Endothelial cell of umbilical vein (primary cell): ENCODE data around the gene GAD2. TPM values are rescaled to one million over a fixed set of nuclear protein-coding genes. Genes with fewer than 3 reads are reported as not detected.

Source experiments
- BruUV-seq: library from RNA; stranded (reverse); fragments of 400-500 nt; replicated peaks from 2 replicates; lab custom pipeline; 2021; lab: Mats Ljungman, UMichigan
- CTCF ChIA-PET: fragments of 300-600, 350-600 bp; sonication (Branson Sonifier 250); formaldehyde crosslinking; loops from one replicate; lab custom pipeline; 2021; ENCODE audit warnings: antibody characterized with exemption, inconsistent platforms; lab: Charles Lee
- POLR2A ChIA-PET: fragments of 300-600, 350-600 bp; sonication (Branson Sonifier 250); formaldehyde crosslinking; loops from one replicate; lab custom pipeline; 2021; ENCODE audit warnings: antibody characterized with exemption, inconsistent platforms; lab: Charles Lee
- DNase-seq: peaks from one replicate; pipeline ENCODE4 v3.0.0-alpha.2; 2011; ENCODE audit warnings: low read depth, low spot score
- FAIRE-seq: peaks from 2 replicates; lab custom pipeline; 2011; peaks lifted over from hg19 to GRCh38; lab: Jason Lieb, UNC
- H2AFZ ChIP-seq: 2 replicates; pipeline ENCODE4 v1.6.0; 2012; ENCODE audit warnings: low read depth, low read length, control low read depth, inconsistent platforms
- H3K27ac ChIP-seq: 2 replicates; pipeline ENCODE4 v1.5.1; 2011; ENCODE audit warnings: low read depth, mild to moderate bottlenecking, control low read depth, low read length, moderate library complexity; ENCODE audit not compliant: insufficient read depth
- H3K27me3 ChIP-seq, 2 experiments: 2 replicates each; pipeline versions ENCODE4 v1.6.0 to v1.6.1; 2011; ENCODE audit warnings: low read length in 2 of 2, mixed read lengths in 1 of 2; ENCODE audit not compliant: control insufficient read depth in 2 of 2, insufficient read depth in 2 of 2
- H3K36me3 ChIP-seq, 2 experiments: 2 replicates in 1 of 2; 3 replicates in 1 of 2; pipeline ENCODE4 v1.5.1; 2011; ENCODE audit warnings: low read length in 2 of 2, mild to moderate bottlenecking in 1 of 2, moderate library complexity in 1 of 2; ENCODE audit not compliant: control insufficient read depth in 2 of 2, insufficient read depth in 2 of 2; ENCODE audit errors: extremely low read depth in 1 of 2
- H3K4me1 ChIP-seq: 3 replicates; pipeline ENCODE4 v1.5.1; 2011; ENCODE audit warnings: mild to moderate bottlenecking, low read length; ENCODE audit not compliant: control insufficient read depth, insufficient read depth; ENCODE audit errors: extremely low read depth
- H3K4me2 ChIP-seq: 2 replicates; pipeline ENCODE4 v1.6.1; 2011; ENCODE audit warnings: low read length, control low read depth, mixed read lengths; ENCODE audit not compliant: insufficient read depth
- H3K4me3 ChIP-seq, 3 experiments: fragments of 200-600 bp in 1 of 3; sonication (generic), shearing (Covaris generic) in 1 of 3; replicated peaks in 1 of 3; 2 replicates each; pipeline ENCODE4 v1.5.1; 2011 to 2016; ENCODE audit warnings: control low read depth in 3 of 3, low read length in 3 of 3, mild to moderate bottlenecking in 2 of 3, inconsistent platforms in 1 of 3, low read depth in 1 of 3, moderate library complexity in 1 of 3; ENCODE audit not compliant: insufficient read depth in 1 of 3
- H3K79me2 ChIP-seq: 2 replicates; pipeline ENCODE4 v1.6.0; 2012; ENCODE audit warnings: low read length, inconsistent platforms; ENCODE audit not compliant: control insufficient read depth, insufficient read depth
- H3K9ac ChIP-seq: replicated peaks from 2 replicates; pipeline ENCODE3; 2011; ENCODE audit warnings: low read length, control low read depth; ENCODE audit not compliant: insufficient read depth; ENCODE audit errors: extremely low read depth
- H3K9me1 ChIP-seq: replicated peaks from 3 replicates; pipeline ENCODE4 v1.6.0; 2011; ENCODE audit warnings: mild to moderate bottlenecking, low read length; ENCODE audit not compliant: control insufficient read depth, insufficient read depth; ENCODE audit errors: extremely low read depth
- H3K9me3 ChIP-seq: replicated peaks from 2 replicates; pipeline ENCODE4 v1.5.1; 2012; ENCODE audit warnings: low read length, inconsistent platforms; ENCODE audit not compliant: control insufficient read depth, insufficient read depth
- H4K20me1 ChIP-seq: replicated peaks from 2 replicates; pipeline ENCODE3; 2011; ENCODE audit warnings: mild to moderate bottlenecking, low read length; ENCODE audit not compliant: control insufficient read depth, insufficient read depth; ENCODE audit errors: extremely low read depth
- EZH2 ChIP-seq: IDR thresholded peaks from 2 replicates; pipeline ENCODE4 v1.6.1; 2012; ENCODE audit warnings: borderline replicate concordance, low read depth, mild to moderate bottlenecking, moderate library complexity, low read length, inconsistent platforms; ENCODE audit not compliant: severe bottlenecking
- FOS ChIP-seq: IDR thresholded peaks from 2 replicates; pipeline ENCODE4 v1.6.1; 2011; ENCODE audit warnings: mild to moderate bottlenecking, low read length, moderate library complexity, borderline replicate concordance; ENCODE audit not compliant: insufficient read depth
- GATA2 ChIP-seq: IDR thresholded peaks from 2 replicates; pipeline ENCODE4 v1.7.0; 2011; ENCODE audit warnings: low read depth, mild to moderate bottlenecking, moderate library complexity, mixed read lengths, low read length; ENCODE audit not compliant: insufficient read length, insufficient read depth
- JUN ChIP-seq: IDR thresholded peaks from 2 replicates; pipeline ENCODE4 v1.6.1; 2011; ENCODE audit warnings: borderline replicate concordance, low read depth; ENCODE audit not compliant: insufficient read length, insufficient read depth
- MYC ChIP-seq: IDR thresholded peaks from one replicate; pipeline ENCODE4 v1.6.1; 2011; ENCODE audit warnings: mild to moderate bottlenecking, low read depth, low read length
- POLR2A ChIP-seq: IDR thresholded peaks from 2 replicates; pipeline ENCODE4 v1.6.1; 2012; ENCODE audit warnings: low read depth, mild to moderate bottlenecking, control low read depth, low read length
- POLR2AphosphoS5 ChIP-seq: IDR thresholded peaks from 2 replicates; pipeline ENCODE4 v1.6.1; 2012; ENCODE audit warnings: low read depth, mild to moderate bottlenecking, control low read depth, low read length, moderate library complexity; ENCODE audit not compliant: insufficient read depth
- dilution Hi-C: fragments of 300-500 bp; cut with MboI; formaldehyde crosslinking; loops from one replicate; pipeline ENCODE4 v1.15.0; 2019; ENCODE audit warnings: low sequenced_read_pairs; ENCODE audit not compliant: extremely low pct_ligation_motif_present
- intact Hi-C: fragments of 100-400 bp; cut with micrococcal nuclease; formaldehyde crosslinking; loops from one replicate; pipeline ENCODE4 v1.10.0; 2022
- polyA plus RNA-seq, 4 experiments: library from polyadenylated mRNA; depleted of rRNA in 3 of 4; stranded (reverse) in 3 of 4; unstranded in 1 of 4; fragments of >200 nt; gene quantifications; 2 replicates each; pipeline versions ENCODE4 v1.2.1 to v1.2.3, GENCODE V29; 2011 to 2012; ENCODE audit warnings: missing spikeins in 1 of 4
- total RNA-seq: library from RNA; stranded (reverse); gene quantifications from 2 replicates; pipeline ENCODE4 v1.2.3, GENCODE V29; 2021
- TF ChIP-seq, protein P1 (sequence below), 2 donors: IDR thresholded peaks; 1 replicate in 1 of 2; 2 replicates in 1 of 2; pipeline ENCODE4 v1.5.1; 2011; ENCODE audit warnings: low read length in 2 of 2, mild to moderate bottlenecking in 2 of 2, moderate library complexity in 2 of 2, control low read depth in 1 of 2, inconsistent platforms in 1 of 2, low read depth in 1 of 2; ENCODE audit not compliant: insufficient read depth in 1 of 2; ENCODE audit errors: extremely low read depth in 1 of 2
- TF ChIP-seq, protein P2 (sequence below): IDR thresholded peaks from 2 replicates; pipeline ENCODE4 v1.6.1; 2011; ENCODE audit not compliant: insufficient read depth, insufficient read length

Gene GAD2
- total and polyA plus RNA-seq, 2 donors (not counting 3 experiments of a cell fraction or from before 2014, with no cell fraction given) = not detected

DNA sequence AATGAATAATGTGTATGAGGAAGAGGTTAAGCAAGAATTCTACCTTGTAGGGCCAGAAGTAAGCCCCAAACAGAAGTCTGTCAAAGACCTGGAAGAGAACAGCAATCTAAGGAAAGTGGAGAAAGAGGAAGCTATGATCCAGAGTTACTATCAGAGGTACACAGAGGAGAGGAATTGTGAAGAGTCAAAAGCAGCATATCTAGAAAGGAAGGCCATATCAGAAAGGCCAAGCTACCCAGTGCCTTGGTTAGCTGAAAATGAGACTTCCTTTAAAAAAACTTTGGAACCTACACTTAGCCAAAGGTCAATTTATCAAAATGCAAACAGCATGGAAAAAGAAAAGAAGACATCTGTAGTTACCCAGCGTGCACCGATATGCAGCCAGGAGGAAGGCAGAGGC is 42.7 kb upstream of the GAD2 start:
- FAIRE-seq = no peak

DNA sequence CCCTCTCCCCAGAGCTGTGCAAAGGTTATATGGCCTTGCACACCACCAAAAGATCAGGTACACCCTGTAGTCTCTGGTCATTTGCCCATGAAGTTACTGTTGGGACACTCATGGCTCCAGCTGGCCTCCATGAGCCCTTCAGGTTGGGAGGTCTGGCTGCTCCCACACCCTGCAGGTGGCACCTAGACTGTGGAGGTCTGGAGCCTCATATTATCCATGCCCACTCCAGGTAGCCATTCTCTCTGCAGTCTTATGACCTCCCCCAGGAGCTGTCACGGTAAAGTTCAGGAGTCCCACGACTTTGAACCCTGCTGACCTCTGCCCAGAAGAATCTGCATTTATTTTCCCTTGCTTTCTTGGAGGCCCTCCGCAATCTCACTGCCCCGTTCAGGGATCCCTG is 39.2 kb upstream of the GAD2 start:
- intact Hi-C loops (no loop called here), dilution Hi-C loops (no loop called here)
- no peak overlapping the region for H3K9ac ChIP-seq
- FAIRE-seq (no peak), DNase-seq (no peak)
- no peaks in the 10 kb centered on the region for H3K79me2 ChIP-seq
- no TSS peak for BruUV-seq
- H2AFZ ChIP-seq = no peak overlapping the region
- H3K9me3 ChIP-seq = peaks cover 2% of the 10 kb centered on the region
- CTCF ChIA-PET = no interaction called here
- H3K27ac ChIP-seq = no peak overlapping the region
- no peaks in the 10 kb centered on the region for H3K9me1 ChIP-seq
- POLR2A ChIA-PET = no interaction called here
- H3K27me3 ChIP-seq = no peaks in the 10 kb centered on the region
- H3K36me3 ChIP-seq = no peaks in the 10 kb centered on the region
- TF ChIP-seq GATA2 (no peak), MYC (no peak), POLR2A (no peak), JUN (no peak), EZH2 (no peak), FOS (no peak), POLR2AphosphoS5 (no peak)
- TF ChIP-seq, protein P1, sequence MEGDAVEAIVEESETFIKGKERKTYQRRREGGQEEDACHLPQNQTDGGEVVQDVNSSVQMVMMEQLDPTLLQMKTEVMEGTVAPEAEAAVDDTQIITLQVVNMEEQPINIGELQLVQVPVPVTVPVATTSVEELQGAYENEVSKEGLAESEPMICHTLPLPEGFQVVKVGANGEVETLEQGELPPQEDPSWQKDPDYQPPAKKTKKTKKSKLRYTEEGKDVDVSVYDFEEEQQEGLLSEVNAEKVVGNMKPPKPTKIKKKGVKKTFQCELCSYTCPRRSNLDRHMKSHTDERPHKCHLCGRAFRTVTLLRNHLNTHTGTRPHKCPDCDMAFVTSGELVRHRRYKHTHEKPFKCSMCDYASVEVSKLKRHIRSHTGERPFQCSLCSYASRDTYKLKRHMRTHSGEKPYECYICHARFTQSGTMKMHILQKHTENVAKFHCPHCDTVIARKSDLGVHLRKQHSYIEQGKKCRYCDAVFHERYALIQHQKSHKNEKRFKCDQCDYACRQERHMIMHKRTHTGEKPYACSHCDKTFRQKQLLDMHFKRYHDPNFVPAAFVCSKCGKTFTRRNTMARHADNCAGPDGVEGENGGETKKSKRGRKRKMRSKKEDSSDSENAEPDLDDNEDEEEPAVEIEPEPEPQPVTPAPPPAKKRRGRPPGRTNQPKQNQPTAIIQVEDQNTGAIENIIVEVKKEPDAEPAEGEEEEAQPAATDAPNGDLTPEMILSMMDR (IDR thresholded peaks at IDR 0.05; ENCODE audit: extremely low read depth in 1 of 2, insufficient read depth in 1 of 2, low read depth in 1 of 2, low read length in 2 of 2) = no peak
- TF ChIP-seq, protein P2, sequence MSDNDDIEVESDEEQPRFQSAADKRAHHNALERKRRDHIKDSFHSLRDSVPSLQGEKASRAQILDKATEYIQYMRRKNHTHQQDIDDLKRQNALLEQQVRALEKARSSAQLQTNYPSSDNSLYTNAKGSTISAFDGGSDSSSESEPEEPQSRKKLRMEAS = no peak
- H3K4me1 ChIP-seq = no peaks in the 10 kb centered on the region
- no peak overlapping the region for H3K4me3 ChIP-seq
- no peaks in the 10 kb centered on the region for H4K20me1 ChIP-seq
- H3K4me2 ChIP-seq = no peak overlapping the region

More for the DNA sequence above, 42.7 kb upstream of the GAD2 start:
- Histone ChIP-seq H3K4me1 (no peaks in the 10 kb centered on the region), H3K4me2 (no peak overlapping the region), H3K9me3 (peaks cover 4% of the 10 kb centered on the region), H3K27ac (no peak overlapping the region), H2AFZ (no peak overlapping the region), H3K36me3 (no peaks in the 10 kb centered on the region), H3K4me3 (no peak overlapping the region), H3K79me2 (no peaks in the 10 kb centered on the region), H3K9ac (no peak overlapping the region), H3K9me1 (no peaks in the 10 kb centered on the region), H3K27me3 (no peaks in the 10 kb centered on the region), H4K20me1 (no peaks in the 10 kb centered on the region)
- no peak for DNase-seq
- BruUV-seq = no TSS peak
- CTCF ChIA-PET = no interaction called here
- POLR2A ChIA-PET = no interaction called here
- dilution Hi-C loops (no loop called here), intact Hi-C loops (no loop called here)
- TF ChIP-seq, protein P1 (IDR thresholded peaks at IDR 0.05; ENCODE audit: extremely low read depth in 1 of 2, insufficient read depth in 1 of 2, low read depth in 1 of 2, low read length in 2 of 2) = no peak
- TF ChIP-seq POLR2AphosphoS5 (no peak), GATA2 (no peak), FOS (no peak), MYC (no peak), EZH2 (no peak)
